ENCODE results near the gene TAF8. TPM values are rescaled to one million over a fixed set of nuclear protein-coding genes. Genes with fewer than 3 reads are reported as not detected.

Gene TAF8
- total RNA-seq, 1 donor from 2014 or later, result 21.9 TPM

DNA sequence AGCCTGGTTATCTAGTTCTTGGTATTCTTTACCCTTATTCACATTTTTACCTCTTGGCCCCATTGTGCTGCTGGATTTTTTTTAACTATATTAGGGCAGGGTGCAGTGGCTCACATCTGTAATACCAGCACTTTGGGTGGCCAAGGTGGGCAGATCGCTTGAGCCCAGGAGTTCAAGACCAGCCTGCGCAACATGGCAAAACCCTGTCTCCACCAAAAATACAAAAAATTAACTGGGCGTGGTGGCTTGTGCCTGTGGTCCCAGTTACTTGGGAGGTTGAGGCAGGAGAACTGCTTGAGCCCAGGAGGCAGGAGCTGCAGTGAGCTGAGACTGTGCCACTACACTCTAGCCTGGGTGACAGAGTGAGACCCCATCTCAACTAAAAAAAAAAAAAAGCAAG lies 12.2 kb upstream of the TAF8 start:
- no peaks in the 10 kb centered on the region for H3K36me3 Mint-ChIP-seq (ENCODE audit: low read depth, unreplicated experiment)
- H3K27me3 Mint-ChIP-seq (ENCODE audit: unreplicated experiment), result no peaks in the 10 kb centered on the region
- H3K4me1 Mint-ChIP-seq (ENCODE audit: unreplicated experiment), result peaks cover 16% of the 10 kb centered on the region
- H3K9me3 Mint-ChIP-seq (ENCODE audit: unreplicated experiment), result no peaks in the 10 kb centered on the region
- H3K27ac Mint-ChIP-seq (ENCODE audit: unreplicated experiment), result no peak overlapping the region
- DNase-seq (ENCODE audit: low spot score), result no peak
- H3K4me3 Mint-ChIP-seq (ENCODE audit: unreplicated experiment), result no peak overlapping the region
- TF ChIP-seq, protein P1, sequence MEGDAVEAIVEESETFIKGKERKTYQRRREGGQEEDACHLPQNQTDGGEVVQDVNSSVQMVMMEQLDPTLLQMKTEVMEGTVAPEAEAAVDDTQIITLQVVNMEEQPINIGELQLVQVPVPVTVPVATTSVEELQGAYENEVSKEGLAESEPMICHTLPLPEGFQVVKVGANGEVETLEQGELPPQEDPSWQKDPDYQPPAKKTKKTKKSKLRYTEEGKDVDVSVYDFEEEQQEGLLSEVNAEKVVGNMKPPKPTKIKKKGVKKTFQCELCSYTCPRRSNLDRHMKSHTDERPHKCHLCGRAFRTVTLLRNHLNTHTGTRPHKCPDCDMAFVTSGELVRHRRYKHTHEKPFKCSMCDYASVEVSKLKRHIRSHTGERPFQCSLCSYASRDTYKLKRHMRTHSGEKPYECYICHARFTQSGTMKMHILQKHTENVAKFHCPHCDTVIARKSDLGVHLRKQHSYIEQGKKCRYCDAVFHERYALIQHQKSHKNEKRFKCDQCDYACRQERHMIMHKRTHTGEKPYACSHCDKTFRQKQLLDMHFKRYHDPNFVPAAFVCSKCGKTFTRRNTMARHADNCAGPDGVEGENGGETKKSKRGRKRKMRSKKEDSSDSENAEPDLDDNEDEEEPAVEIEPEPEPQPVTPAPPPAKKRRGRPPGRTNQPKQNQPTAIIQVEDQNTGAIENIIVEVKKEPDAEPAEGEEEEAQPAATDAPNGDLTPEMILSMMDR (IDR thresholded peaks at IDR 0.05; ENCODE audit: unreplicated experiment), result no peak

DNA sequence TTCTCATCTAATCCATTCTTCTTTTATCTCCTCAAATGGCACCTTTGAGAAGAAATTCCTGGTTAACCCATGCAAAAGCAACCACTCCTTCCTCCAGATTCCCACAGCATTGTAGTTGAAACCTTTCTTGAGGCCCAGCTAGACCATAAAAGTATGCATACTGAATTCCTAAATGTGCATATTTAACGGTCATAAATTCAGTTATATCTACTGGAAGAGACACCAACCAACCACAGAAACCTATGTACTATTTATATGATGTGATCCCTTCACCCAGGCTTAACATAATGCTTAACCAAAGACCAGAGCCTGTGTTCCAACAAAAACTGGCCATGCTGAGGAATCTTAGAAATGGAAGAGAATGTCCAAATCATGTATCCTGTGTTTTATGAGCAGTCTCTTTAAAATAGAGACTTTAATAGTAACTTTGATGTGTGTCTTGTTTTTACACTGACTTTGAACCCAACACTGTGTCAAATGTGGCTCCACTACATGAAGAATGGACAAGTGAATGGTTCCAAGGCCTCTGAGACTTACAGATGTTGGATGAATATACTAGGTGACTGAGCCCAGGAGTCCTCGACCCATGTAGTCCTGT lies 11.4 kb upstream of the TAF8 start:
- Mint-ChIP-seq H3K27me3 (ENCODE audit: unreplicated experiment) (no peaks in the 10 kb centered on the region), H3K4me1 (ENCODE audit: unreplicated experiment) (peaks cover 16% of the 10 kb centered on the region), H3K27ac (ENCODE audit: unreplicated experiment) (no peak overlapping the region), H3K4me3 (ENCODE audit: unreplicated experiment) (no peak overlapping the region), H3K36me3 (ENCODE audit: low read depth, unreplicated experiment) (no peaks in the 10 kb centered on the region), H3K9me3 (ENCODE audit: unreplicated experiment) (no peaks in the 10 kb centered on the region)
- TF ChIP-seq, protein P1 (IDR thresholded peaks at IDR 0.05; ENCODE audit: unreplicated experiment), result no peak
- DNase-seq (ENCODE audit: low spot score), result no peak

DNA sequence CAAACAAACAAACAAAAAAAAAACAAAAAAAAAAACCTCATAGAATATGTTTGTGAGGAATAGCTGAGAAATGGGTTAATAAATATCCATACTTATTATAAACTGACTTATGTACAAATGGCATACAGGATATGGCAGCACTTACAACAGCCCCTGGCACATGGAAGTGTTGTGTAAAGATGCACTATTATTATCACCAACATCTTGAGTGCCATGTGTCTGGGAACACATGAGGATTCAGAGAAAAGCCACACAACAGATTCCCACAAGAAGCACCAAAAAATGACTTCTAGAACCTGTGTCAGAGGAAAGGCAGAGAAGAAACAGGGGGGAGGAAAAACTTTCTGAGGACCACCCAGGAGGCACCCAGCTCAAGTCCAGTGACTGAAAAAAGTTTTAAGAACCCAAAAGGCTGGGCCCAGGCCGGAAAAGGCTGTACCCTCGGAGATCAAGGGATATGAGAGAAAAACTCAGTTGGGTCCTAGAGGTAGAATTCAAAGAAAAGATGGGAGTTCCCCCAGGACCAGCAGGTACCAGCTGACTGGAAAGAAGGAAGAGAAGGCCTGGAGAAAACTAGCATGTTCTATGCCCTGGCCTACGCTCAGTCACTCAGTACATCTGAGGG lies 9.4 kb upstream of the TAF8 start:
- Mint-ChIP-seq H3K36me3 (ENCODE audit: low read depth, unreplicated experiment) (no peaks in the 10 kb centered on the region), H3K27ac (ENCODE audit: unreplicated experiment) (no peak overlapping the region), H3K4me3 (ENCODE audit: unreplicated experiment) (no peak overlapping the region), H3K27me3 (ENCODE audit: unreplicated experiment) (peaks cover 2% of the 10 kb centered on the region), H3K4me1 (ENCODE audit: unreplicated experiment) (peaks cover 29% of the 10 kb centered on the region), H3K9me3 (ENCODE audit: unreplicated experiment) (no peaks in the 10 kb centered on the region)
- TF ChIP-seq, protein P1 (IDR thresholded peaks at IDR 0.05; ENCODE audit: unreplicated experiment), result no peak
- DNase-seq (ENCODE audit: low spot score), result no peak

DNA sequence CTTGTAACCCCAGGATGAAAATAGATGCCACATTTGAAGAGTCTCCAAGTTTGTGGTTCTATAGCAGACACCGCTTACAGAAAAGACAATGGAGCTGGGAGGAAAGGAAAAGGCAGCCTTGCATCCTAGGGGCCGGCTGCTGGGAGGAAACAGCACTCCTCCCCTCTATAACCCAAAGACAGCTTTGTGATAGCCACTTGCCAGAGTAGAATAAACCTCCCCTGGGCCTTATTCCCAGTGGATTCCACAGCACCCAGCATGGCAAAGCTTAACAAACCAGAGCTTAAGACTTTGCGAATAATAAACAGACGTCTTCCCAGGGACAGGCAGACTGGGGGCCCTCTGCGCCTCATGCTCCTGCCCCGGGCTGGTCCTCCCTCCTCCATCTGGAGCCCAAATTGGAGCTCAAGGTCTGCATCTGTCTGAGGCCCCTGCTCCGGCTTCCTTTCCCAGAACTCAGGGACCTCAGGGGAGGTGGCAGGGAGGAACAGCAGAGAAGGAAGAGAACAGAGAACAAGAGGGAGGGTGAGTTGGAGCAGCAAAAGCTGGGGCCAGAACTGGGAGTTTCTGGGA lies 8.8 kb upstream of the TAF8 start:
- Mint-ChIP-seq H3K27ac (ENCODE audit: unreplicated experiment) (peak overlapping the region; percentile 9), H3K9me3 (ENCODE audit: unreplicated experiment) (no peaks in the 10 kb centered on the region), H3K36me3 (ENCODE audit: low read depth, unreplicated experiment) (no peaks in the 10 kb centered on the region), H3K27me3 (ENCODE audit: unreplicated experiment) (peaks cover 2% of the 10 kb centered on the region), H3K4me3 (ENCODE audit: unreplicated experiment) (no peak overlapping the region), H3K4me1 (ENCODE audit: unreplicated experiment) (peaks cover 34% of the 10 kb centered on the region)
- DNase-seq (ENCODE audit: low spot score), result no peak
- TF ChIP-seq, protein P1 (IDR thresholded peaks at IDR 0.05; ENCODE audit: unreplicated experiment), result no peak

DNA sequence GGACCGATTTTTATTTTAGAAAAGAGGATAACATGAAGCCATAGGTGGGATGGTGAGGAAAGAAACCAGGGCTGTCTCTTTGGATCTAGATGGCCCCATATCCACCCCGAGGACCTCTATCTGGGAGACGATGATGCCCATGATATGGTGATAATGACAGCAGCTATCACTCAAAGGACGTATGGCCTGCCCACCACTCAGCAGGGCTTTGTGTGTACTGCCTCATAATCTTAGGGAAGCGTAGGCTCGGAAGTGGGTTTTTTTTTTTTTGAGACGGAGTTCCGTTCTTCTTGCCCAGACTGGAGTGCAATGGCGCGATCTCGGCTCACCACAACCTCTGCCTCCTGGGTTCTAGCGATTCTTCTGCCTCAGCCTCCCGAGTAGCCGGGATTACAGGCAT lies 8.2 kb upstream of the TAF8 start:
- Mint-ChIP-seq H3K27ac (ENCODE audit: unreplicated experiment) (no peak overlapping the region), H3K27me3 (ENCODE audit: unreplicated experiment) (peaks cover 2% of the 10 kb centered on the region), H3K9me3 (ENCODE audit: unreplicated experiment) (no peaks in the 10 kb centered on the region), H3K36me3 (ENCODE audit: low read depth, unreplicated experiment) (no peaks in the 10 kb centered on the region), H3K4me1 (ENCODE audit: unreplicated experiment) (peaks cover 34% of the 10 kb centered on the region), H3K4me3 (ENCODE audit: unreplicated experiment) (no peak overlapping the region)
- no peak for DNase-seq (ENCODE audit: low spot score)
- TF ChIP-seq, protein P1 (IDR thresholded peaks at IDR 0.05; ENCODE audit: unreplicated experiment), result no peak
